ENCODE measurements around the gene CDH16.

DNA sequence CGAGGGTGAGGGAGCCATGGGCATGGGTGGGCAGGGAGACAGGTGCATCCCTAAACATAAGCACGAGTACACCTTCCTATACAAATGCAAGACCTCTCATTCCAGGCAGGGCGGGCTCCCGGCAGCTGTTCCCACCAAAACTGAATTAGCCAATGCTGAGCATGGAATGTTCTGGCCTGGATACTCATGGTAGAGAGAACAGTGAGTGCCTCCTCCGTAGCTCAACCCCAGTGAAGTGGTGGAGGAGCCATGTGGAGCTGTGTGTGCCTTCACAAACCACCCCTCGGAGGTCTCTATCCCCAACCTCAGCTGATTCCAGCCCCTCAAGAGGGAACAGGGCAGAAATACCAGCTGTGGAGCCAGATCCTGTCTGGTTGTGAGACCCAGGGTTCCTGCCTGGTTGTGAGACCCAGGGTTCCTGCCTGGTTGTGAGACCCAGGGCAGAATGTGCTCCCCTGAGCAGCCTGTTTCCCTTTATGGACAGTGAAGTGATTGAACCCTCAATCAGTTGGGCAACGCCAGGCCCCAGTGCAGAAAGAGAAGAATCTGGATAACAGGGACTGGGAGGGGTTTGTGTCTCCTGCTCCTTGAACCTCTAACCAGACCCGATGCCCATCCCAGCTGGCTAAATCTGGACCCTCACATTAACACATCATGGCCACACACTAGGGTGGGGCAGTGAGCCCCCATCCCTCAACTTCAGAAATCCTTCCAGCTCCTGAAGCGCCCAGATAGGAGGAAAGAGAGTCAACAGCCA, 2.4 kb upstream of the CDH16 start:
- TF ChIP-seq CTCF (IDR thresholded peaks at IDR 0.05) (no peak), EZH2 (IDR thresholded peaks at IDR 0.05) (no peak), EZH2phosphoT487 (IDR thresholded peaks at IDR 0.05) (no peak)
